HCT116 (cell line): ENCODE data around the gene SLC47A1.

Experiments
- ATF3 ChIP-seq: IDR thresholded peaks from 2 replicates; pipeline ENCODE4 v1.6.1; 2012
- CTCF ChIP-seq, 3 experiments: fragments of 200-600 bp in 1 of 3; sonication (generic) in 1 of 3; IDR thresholded peaks in 2 of 3; conservative IDR thresholded peaks in 1 of 3; 2 replicates each; pipeline ENCODE4 v1.5.1; 2012 to 2017; ENCODE audit warnings: low read depth in 2 of 3, low read length in 2 of 3, antibody characterized with exemption in 1 of 3, borderline replicate concordance in 1 of 3, control low read depth in 1 of 3, mild to moderate bottlenecking in 1 of 3, mixed read lengths in 1 of 3, mixed run types in 1 of 3, moderate library complexity in 1 of 3; ENCODE audit not compliant: insufficient read depth in 1 of 3
- EZH2phosphoT487 ChIP-seq: fragments of 200-600 bp; IDR thresholded peaks from 2 replicates; pipeline ENCODE4 v1.6.1; 2018; ENCODE audit warnings: antibody characterized with exemption, borderline replicate concordance
- FOSL1 ChIP-seq: IDR thresholded peaks from 2 replicates; pipeline ENCODE4 v1.6.1; 2012; ENCODE audit warnings: low read depth
- MAX ChIP-seq: IDR thresholded peaks from 2 replicates; pipeline ENCODE4 v1.6.1; 2012
- POLR2A ChIP-seq: IDR thresholded peaks from 2 replicates; pipeline ENCODE4 v1.7.0; 2011; ENCODE audit warnings: borderline replicate concordance; ENCODE audit not compliant: insufficient read depth, insufficient read length; ENCODE audit errors: extremely low read depth
- POLR2AphosphoS5 ChIP-seq: IDR thresholded peaks from 2 replicates; pipeline ENCODE4 v1.6.1; 2011; ENCODE audit warnings: mild to moderate bottlenecking, low read depth, low read length, moderate library complexity
- RAD21 ChIP-seq: IDR thresholded peaks from 2 replicates; pipeline ENCODE4 v1.6.1; 2012; ENCODE audit warnings: low read depth, mild to moderate bottlenecking
- REST ChIP-seq: IDR thresholded peaks from 2 replicates; pipeline ENCODE4 v1.6.1; 2012; ENCODE audit warnings: low read depth
- SIN3A ChIP-seq: IDR thresholded peaks from 2 replicates; pipeline ENCODE4 v1.6.1; 2012; ENCODE audit warnings: low read depth
- YY1 ChIP-seq: IDR thresholded peaks from 2 replicates; pipeline ENCODE4 v1.6.1; 2011; ENCODE audit warnings: low read length, low read depth, moderate library complexity, mild to moderate bottlenecking; ENCODE audit not compliant: insufficient replicate concordance; ENCODE audit errors: extremely low read depth
- ZBTB33 ChIP-seq: IDR thresholded peaks from 2 replicates; pipeline ENCODE4 v1.6.1; 2011; ENCODE audit warnings: mild to moderate bottlenecking, low read length, moderate library complexity; ENCODE audit not compliant: insufficient replicate concordance; ENCODE audit errors: extremely low read depth

GRCh38 chr17:19551591-19552148 lies 18.0 kb downstream of the SLC47A1 start:
- TF ChIP-seq CTCF (IDR thresholded peaks at IDR 0.05 in 2 of 3, conservative IDR thresholded peaks at IDR 0.05 in 1 of 3; ENCODE audit: borderline replicate concordance in 1 of 3, insufficient read depth in 1 of 3, low read depth in 2 of 3, low read length in 2 of 3) (no peak), POLR2A (no peak), EZH2phosphoT487 (no peak), ATF3 (no peak), POLR2AphosphoS5 (no peak), FOSL1 (no peak), REST (no peak), YY1 (no peak), ZBTB33 (no peak), SIN3A (no peak), RAD21 (no peak), MAX (no peak)
